GM12878 (cell line): ENCODE measurements around the gene C4B. TPM values are rescaled to one million over a fixed set of nuclear protein-coding genes. Genes with fewer than 3 reads are reported as not detected.
"Not testable (repeated sequence)": the region's sequence is repeated elsewhere in the genome, so short reads cannot be mapped to it uniquely, and the experiment has no call there.

Experiments
- ATAC-seq: fragments of 200-7000 bp; cut with Tn5 transposase; 3 replicates; pipeline ENCODE4 v1.9.1; 2020; ENCODE audit warnings: mild to moderate bottlenecking, moderate library complexity
- BruUV-seq: library from RNA; stranded (reverse); fragments of 400-500 nt; replicated peaks from 2 replicates; lab custom pipeline; 2021; lab: Mats Ljungman, UMichigan
- CTCF ChIA-PET: fragments of 300-600 bp; sonication (Branson Sonifier 250); formaldehyde crosslinking; extraction: SDS; loops from one replicate; lab custom pipeline; 2021; ENCODE audit warnings: inconsistent platforms; lab: Yijun Ruan, JAX
- POLR2A ChIA-PET: fragments of 350-600 bp; formaldehyde crosslinking; extraction: SDS; loops from one replicate; lab custom pipeline; 2021; ENCODE audit warnings: inconsistent platforms; lab: Charles Lee
- RAD21 ChIA-PET: fragments of 300-600 bp; sonication (Branson Sonifier 250); formaldehyde crosslinking; loops from one replicate; lab custom pipeline; 2023; ENCODE audit warnings: antibody characterized with exemption; ENCODE audit not compliant: unreplicated experiment; lab: Charles Lee
- SMC1A ChIA-PET: fragments of 300-600 bp; sonication (Branson Sonifier 250); formaldehyde crosslinking; loops from one replicate; lab custom pipeline; 2023; ENCODE audit not compliant: unreplicated experiment, uncharacterized antibody; lab: Charles Lee
- DNase-seq: peaks from one replicate; pipeline ENCODE4 v3.0.0-alpha.2; 2011; ENCODE audit warnings: low read depth, low spot score
- FAIRE-seq: peaks from 3 replicates; lab custom pipeline; 2011; peaks lifted over from hg19 to GRCh38; lab: Jason Lieb, UNC
- H2AFZ ChIP-seq: 2 replicates; pipeline ENCODE4 v1.6.0; 2011; ENCODE audit warnings: low read depth, low read length, control low read depth; ENCODE audit not compliant: control insufficient read depth
- H3K27ac ChIP-seq: 2 replicates; pipeline ENCODE4 v1.5.1; 2011; ENCODE audit warnings: control low read depth; ENCODE audit not compliant: control insufficient read depth, insufficient read depth
- H3K27me3 ChIP-seq, 2 experiments: replicated peaks in 1 of 2; 2 replicates each; pipeline versions ENCODE4 v1.6.0 to v1.6.1; 2011; ENCODE audit warnings: low read length in 1 of 2; ENCODE audit not compliant: control insufficient read depth in 2 of 2, insufficient read depth in 2 of 2
- H3K36me3 ChIP-seq, 2 experiments: 2 replicates each; pipeline ENCODE4 v1.5.1; 2011; ENCODE audit warnings: low read length in 1 of 2; ENCODE audit not compliant: control insufficient read depth in 2 of 2, insufficient read depth in 2 of 2
- H3K4me1 ChIP-seq: 2 replicates; pipeline ENCODE4 v1.6.1; 2011; ENCODE audit warnings: mild to moderate bottlenecking, low read length, moderate library complexity, mixed read lengths; ENCODE audit not compliant: control insufficient read depth, insufficient read depth
- H3K4me2 ChIP-seq: 2 replicates; pipeline ENCODE4 v1.6.0; 2011; ENCODE audit warnings: control low read depth; ENCODE audit not compliant: control insufficient read depth, insufficient read depth
- H3K4me3 ChIP-seq: fragments of 200-600 bp; sonication (generic); 2 replicates; pipeline ENCODE4 v1.5.1; 2016
- H3K79me2 ChIP-seq: 2 replicates; pipeline ENCODE4 v1.6.0; 2011; ENCODE audit warnings: low read length; ENCODE audit not compliant: control insufficient read depth, insufficient read depth
- H3K9ac ChIP-seq: 2 replicates; pipeline ENCODE4 v1.8.0; 2011; ENCODE audit warnings: low read length, control low read depth, mixed read lengths; ENCODE audit not compliant: control insufficient read depth, insufficient read depth
- H3K9me3 ChIP-seq: replicated peaks from 3 replicates; pipeline ENCODE4 v1.5.1; 2011; ENCODE audit warnings: mild to moderate bottlenecking, low read length; ENCODE audit not compliant: control insufficient read depth, insufficient read depth
- H4K20me1 ChIP-seq: 2 replicates; pipeline ENCODE4 v1.6.0; 2011; ENCODE audit not compliant: control insufficient read depth, insufficient read depth
- CREB1 ChIP-seq: IDR thresholded peaks from 2 replicates; pipeline ENCODE4 v1.6.1; 2012; ENCODE audit warnings: low read depth, mild to moderate bottlenecking, inconsistent platforms
- EED ChIP-seq: sonication (generic); IDR thresholded peaks from 2 replicates; pipeline ENCODE4 v1.6.1; 2016; ENCODE audit warnings: antibody characterized with exemption, low read depth
- EGR1 ChIP-seq, 2 experiments: IDR thresholded peaks; 1 replicate in 1 of 2; 2 replicates in 1 of 2; pipeline ENCODE4 v1.6.1; 2011 to 2012; ENCODE audit warnings: low read depth in 2 of 2, low read length in 2 of 2, borderline replicate concordance in 1 of 2, mild to moderate bottlenecking in 1 of 2, moderate library complexity in 1 of 2
- EP300 ChIP-seq, 2 experiments: fragments of 150-350 bp in 1 of 2; IDR thresholded peaks; 2 replicates each; pipeline ENCODE4 v1.6.1; 2011 to 2012; ENCODE audit warnings: low read depth in 2 of 2, low read length in 2 of 2, borderline replicate concordance in 1 of 2, improper control_type of control experiment in 1 of 2, inconsistent platforms in 1 of 2; ENCODE audit not compliant: control insufficient read depth in 1 of 2
- KDM1A ChIP-seq: fragments of 200-600 bp; sonication (generic); IDR thresholded peaks from 2 replicates; pipeline ENCODE4 v1.6.1; 2016; ENCODE audit warnings: borderline replicate concordance
- MAX ChIP-seq: IDR thresholded peaks from 2 replicates; pipeline ENCODE4 v1.6.1; 2012; ENCODE audit warnings: low read depth, low read length, improper control_type of control experiment
- MTA3 ChIP-seq: IDR thresholded peaks from 2 replicates; pipeline ENCODE4 v1.6.1; 2012; ENCODE audit warnings: low read length, inconsistent platforms, borderline replicate concordance
- NFIC ChIP-seq: IDR thresholded peaks from 2 replicates; pipeline ENCODE4 v1.6.1; 2012; ENCODE audit warnings: low read depth, mild to moderate bottlenecking, inconsistent platforms, low read length, moderate library complexity
- PML ChIP-seq: IDR thresholded peaks from 2 replicates; pipeline ENCODE4 v1.6.1; 2012; ENCODE audit warnings: low read length, inconsistent platforms
- POLR2AphosphoS5 ChIP-seq: IDR thresholded peaks from 2 replicates; pipeline ENCODE4 v1.6.1; 2011; ENCODE audit warnings: mild to moderate bottlenecking, low read length, inconsistent platforms
- SIN3A ChIP-seq: IDR thresholded peaks from 2 replicates; pipeline ENCODE4 v1.6.1; 2012; ENCODE audit warnings: low read depth, low read length, improper control_type of control experiment
- SPI1 ChIP-seq: IDR thresholded peaks from 2 replicates; pipeline ENCODE4 v1.6.1; 2011; ENCODE audit warnings: low read depth, mild to moderate bottlenecking, low read length, moderate library complexity, borderline replicate concordance; ENCODE audit not compliant: insufficient read depth
- SRF ChIP-seq, 2 experiments: IDR thresholded peaks; 2 replicates each; pipeline ENCODE4 v1.6.1; 2011; ENCODE audit warnings: low read depth in 2 of 2, low read length in 2 of 2, mild to moderate bottlenecking in 1 of 2, moderate library complexity in 1 of 2
- SUZ12 ChIP-seq: fragments of 200-600 bp; sonication (generic); IDR thresholded peaks from one replicate; pipeline ENCODE4 v1.6.1; 2018; ENCODE audit warnings: antibody characterized with exemption, mild to moderate bottlenecking; ENCODE audit not compliant: unreplicated experiment
- WRNIP1 ChIP-seq: IDR thresholded peaks from 2 replicates; pipeline ENCODE4 v1.6.1; 2011; ENCODE audit warnings: low read depth, low read length, improper control_type of control experiment, borderline replicate concordance
- YY1 ChIP-seq: IDR thresholded peaks from 2 replicates; pipeline ENCODE4 v1.6.1; 2011; ENCODE audit warnings: low read depth, mild to moderate bottlenecking, low read length
- ZNF24 ChIP-seq: fragments of 450-650 bp; IDR thresholded peaks from 2 replicates; pipeline ENCODE4 v1.6.1; 2017; ENCODE audit warnings: antibody characterized with exemption, mild to moderate bottlenecking
- WGBS: methylation state at CpG from one replicate; pipeline ENCODE4 v1.1.6; 2016; ENCODE audit warnings: low lambda C conversion rate; ENCODE audit not compliant: insufficient replicate concordance, insufficient coverage; ENCODE audit errors: missing lambda C conversion rate; 5-methylcytosine and 5-hydroxymethylcytosine counted together
- in situ Hi-C: fragments of 300-500 bp; cut with MboI; formaldehyde crosslinking; loops from 9 replicates; pipeline ENCODE4 v1.14.3; 2018; ENCODE audit warnings: mixed read lengths
- intact Hi-C: fragments of 100-400 bp; cut with micrococcal nuclease; formaldehyde crosslinking; loops from one replicate; pipeline ENCODE4 v1.14.2; 2022; ENCODE audit not compliant: unreplicated experiment
- polyA plus RNA-seq, 11 experiments: library from polyadenylated mRNA; depleted of rRNA in 4 of 11; unstranded in 6 of 11; stranded (reverse) in 5 of 11; fragments of >200 nt; fragmentation: Nextera tagmentation in 4 of 11; fragmentation: Illumina TruSeq in 1 of 11; extraction: Ambion mirVana in 4 of 11; extraction: Trizol in 1 of 11; gene quantifications; 1 replicate in 1 of 11; 2 replicates in 10 of 11; pipeline versions ENCODE4 v1.2.1 to v1.2.3, GENCODE V29; 2011 to 2016; ENCODE audit warnings: inconsistent platforms in 2 of 11, missing spikeins in 2 of 11, low read depth in 1 of 11
- total RNA-seq, 4 experiments: library from RNA; depleted of rRNA in 3 of 4; stranded (reverse); fragments of >200 nt in 3 of 4; fragmentation: Illumina TruSeq in 1 of 4; extraction: Trizol in 1 of 4; gene quantifications; 2 replicates each; pipeline versions ENCODE4 v1.2.1 to v1.2.3, GENCODE V29; 2013 to 2021

C4B gene
- total and polyA plus RNA-seq, 10 of the 15 experiments (the other 5 are each of a cell fraction or from before 2014, with no cell fraction given) = 0.13 to 5.6 (median 1.7) TPM; not detected in 1

- ATAC-seq, H3K4me2 ChIP-seq, H3K79me2 ChIP-seq, BruUV-seq, in situ Hi-C loops, H3K36me3 ChIP-seq, H2AFZ ChIP-seq, H3K9me3 ChIP-seq, H3K27me3 ChIP-seq, POLR2A ChIA-PET, H3K4me1 ChIP-seq, SMC1A ChIA-PET, H3K4me3 ChIP-seq, H3K9ac ChIP-seq, RAD21 ChIA-PET, H3K27ac ChIP-seq, DNase-seq, H4K20me1 ChIP-seq, FAIRE-seq: not testable (repeated sequence)
- 42% methylated on average over 10 of the region's 11 CpGs for WGBS
- CTCF ChIA-PET = interaction anchor here (2.6 kb wide), 1 partner anchor 21 kb away, joined by 6 read pairs; no protein-coding TSS in a partner anchor
- intact Hi-C loops = loop anchor here (10.0 kb wide), 1 partner anchor 105 kb away; the partner anchor contains the start of genes PPT2 and PRRT1
These were observed 35.1 kb downstream of the C4B start for GRCh38 chr6:32049736-32050135.

GRCh38 chr6:32050562-32050961 lies 36.0 kb downstream of the C4B start:
- Histone ChIP-seq H3K27ac (no peak overlapping the region), H3K79me2 (no peaks in the 10 kb centered on the region), H3K4me2 (no peak overlapping the region), H2AFZ (no peak overlapping the region), H4K20me1 (no peaks in the 10 kb centered on the region), H3K4me1 (no peaks in the 10 kb centered on the region), H3K9ac (no peak overlapping the region), H3K9me3 (no peaks in the 10 kb centered on the region), H3K4me3 (no peak overlapping the region), H3K27me3 (peaks cover 0 to 3% of the 10 kb centered on the region in 2 experiments; a peak in 2 of 4 replicates), H3K36me3 (no peaks in the 10 kb centered on the region)
- no peak for DNase-seq
- ChIA-PET RAD21 (no interaction called here), POLR2A (no interaction called here), SMC1A (no interaction called here), CTCF (interaction anchor here (2.6 kb wide), 1 partner anchor 21 kb away, joined by 6 read pairs; no protein-coding TSS in a partner anchor)
- no TSS peak for BruUV-seq
- WGBS = 14% methylated on average over 2 of the region's 5 CpGs
- ATAC-seq = no peak
- no peak for FAIRE-seq
- in situ Hi-C loops (no loop called here), intact Hi-C loops (no loop called here)
- TF ChIP-seq MAX = no peak
- no peak for TF ChIP-seq SRF (IDR thresholded peaks at IDR 0.05; ENCODE audit: low read depth in 2 of 2, low read length in 2 of 2)
- no peak for TF ChIP-seq SIN3A
- TF ChIP-seq NFIC = no peak
- no peak for TF ChIP-seq SPI1
- TF ChIP-seq EED = no peak
- TF ChIP-seq MTA3 = no peak
- TF ChIP-seq SUZ12 = no peak
- no peak for TF ChIP-seq POLR2AphosphoS5
- no peak for TF ChIP-seq ZNF24
- no peak for TF ChIP-seq EP300 (IDR thresholded peaks at IDR 0.05; ENCODE audit: borderline replicate concordance in 1 of 2, control insufficient read depth in 1 of 2, low read depth in 2 of 2, low read length in 2 of 2)
- no peak for TF ChIP-seq KDM1A
- no peak for TF ChIP-seq CREB1
- no peak for TF ChIP-seq YY1
- no peak for TF ChIP-seq EGR1 (IDR thresholded peaks at IDR 0.05; ENCODE audit: borderline replicate concordance in 1 of 2, low read depth in 2 of 2, low read length in 2 of 2)
- TF ChIP-seq WRNIP1 = no peak
- TF ChIP-seq PML = no peak
